H9 (cell line): Measurements from ENCODE around the gene JAGN1. TPM values are rescaled to one million over a fixed set of nuclear protein-coding genes. Genes with fewer than 3 reads are reported as not detected.

ENCODE experiments used
- DNase-seq: peaks from one replicate; pipeline ENCODE4 v3.0.0-alpha.2; 2017
- H2AFZ ChIP-seq: one replicate; pipeline ENCODE4 v1.6.1; 2013; ENCODE audit warnings: mild to moderate bottlenecking, low read length, control low read depth, moderate library complexity
- H2AK5ac ChIP-seq: 2 replicates; pipeline ENCODE4 v1.6.1; 2013; ENCODE audit warnings: low read length, control low read depth, mixed read lengths; ENCODE audit not compliant: insufficient read length
- H2BK120ac ChIP-seq: one replicate; pipeline ENCODE4 v1.6.1; 2013; ENCODE audit warnings: low read depth, mild to moderate bottlenecking, low read length, control low read depth, inconsistent platforms; ENCODE audit not compliant: poor library complexity, severe bottlenecking
- H2BK12ac ChIP-seq: 2 replicates; pipeline ENCODE4 v1.6.1; 2013; ENCODE audit warnings: low read length, control low read depth, mixed read lengths, low read depth; ENCODE audit not compliant: insufficient read length
- H2BK15ac ChIP-seq: 2 replicates; pipeline ENCODE4 v1.6.1; 2013; ENCODE audit warnings: low read depth, low read length, control low read depth
- H2BK20ac ChIP-seq: one replicate; pipeline ENCODE4 v1.6.1; 2013; ENCODE audit warnings: low read depth, mild to moderate bottlenecking, low read length, control low read depth, inconsistent platforms; ENCODE audit not compliant: poor library complexity, severe bottlenecking
- H2BK5ac ChIP-seq: 2 replicates; pipeline ENCODE4 v1.6.1; 2013; ENCODE audit warnings: low read length, control low read depth, mixed read lengths; ENCODE audit not compliant: insufficient read length
- H3K14ac ChIP-seq: 2 replicates; pipeline ENCODE4 v1.6.1; 2013; ENCODE audit warnings: low read length, control low read depth; ENCODE audit not compliant: insufficient read depth
- H3K18ac ChIP-seq: 2 replicates; pipeline ENCODE4 v1.6.1; 2013; ENCODE audit warnings: low read depth, mild to moderate bottlenecking, mixed read lengths, low read length, control low read depth; ENCODE audit not compliant: insufficient read length
- H3K23ac ChIP-seq: 2 replicates; pipeline ENCODE4 v1.6.1; 2013; ENCODE audit warnings: low read length, control low read depth, mixed read lengths, low read depth; ENCODE audit not compliant: insufficient read length
- H3K23me2 ChIP-seq: 2 replicates; pipeline ENCODE4 v1.6.1; 2013; ENCODE audit warnings: low read depth, mild to moderate bottlenecking, mixed read lengths, low read length, control low read depth; ENCODE audit not compliant: insufficient read length, poor library complexity, severe bottlenecking
- H3K27ac ChIP-seq: 2 replicates; pipeline ENCODE4 v1.5.1; 2013; ENCODE audit warnings: low read length, control low read depth, mixed read lengths, low read depth; ENCODE audit not compliant: insufficient read length
- H3K27me3 ChIP-seq: 2 replicates; pipeline ENCODE4 v1.6.1; 2013; ENCODE audit warnings: low read length, control low read depth, inconsistent platforms; ENCODE audit not compliant: insufficient read depth
- H3K4ac ChIP-seq: 2 replicates; pipeline ENCODE4 v1.6.1; 2013; ENCODE audit warnings: low read depth, mild to moderate bottlenecking, control low read depth, inconsistent platforms, low read length, moderate library complexity
- H3K4me1 ChIP-seq: 2 replicates; pipeline ENCODE4 v1.6.1; 2013; ENCODE audit warnings: low read length, control low read depth, inconsistent platforms; ENCODE audit not compliant: insufficient read depth
- H3K4me2 ChIP-seq: 2 replicates; pipeline ENCODE4 v1.6.1; 2013; ENCODE audit warnings: low read length, control low read depth, mixed read lengths; ENCODE audit not compliant: insufficient read length, insufficient read depth
- H3K56ac ChIP-seq: 2 replicates; pipeline ENCODE4 v1.6.1; 2013; ENCODE audit warnings: low read depth, mild to moderate bottlenecking, mixed read lengths, low read length, control low read depth; ENCODE audit not compliant: insufficient read length
- H3K79me1 ChIP-seq: 2 replicates; pipeline ENCODE4 v1.6.1; 2013; ENCODE audit warnings: low read depth, mild to moderate bottlenecking, moderate library complexity, low read length, control low read depth, inconsistent platforms; ENCODE audit not compliant: insufficient read depth, poor library complexity, severe bottlenecking
- H3K79me2 ChIP-seq: 2 replicates; pipeline ENCODE4 v1.6.1; 2013; ENCODE audit warnings: low read length, control low read depth, inconsistent platforms; ENCODE audit not compliant: insufficient read depth
- H3K9ac ChIP-seq: 2 replicates; pipeline ENCODE4 v1.6.1; 2013; ENCODE audit warnings: low read length, control low read depth, mixed read lengths; ENCODE audit not compliant: insufficient read length; ENCODE audit errors: extremely low read depth
- H3K9me3 ChIP-seq: one replicate; pipeline ENCODE4 v1.6.1; 2013; ENCODE audit warnings: low read depth, low read length, inconsistent platforms; ENCODE audit not compliant: control insufficient read depth
- H3T11ph ChIP-seq: one replicate; pipeline ENCODE4 v1.6.1; 2013; ENCODE audit warnings: mild to moderate bottlenecking, low read length, control low read depth, inconsistent platforms
- H4K20me1 ChIP-seq: one replicate; pipeline ENCODE4 v1.6.1; 2013; ENCODE audit not compliant: control insufficient read depth, insufficient read length, insufficient read depth
- H4K5ac ChIP-seq: 2 replicates; pipeline ENCODE4 v1.6.1; 2013; ENCODE audit warnings: low read depth, mild to moderate bottlenecking, mixed read lengths, low read length, control low read depth; ENCODE audit not compliant: insufficient read length
- H4K8ac ChIP-seq: replicated peaks from 2 replicates; pipeline ENCODE4 v1.6.1; 2013; ENCODE audit warnings: low read length, control low read depth, mixed read lengths, low read depth; ENCODE audit not compliant: insufficient read length
- H4K91ac ChIP-seq: 2 replicates; pipeline ENCODE4 v1.6.1; 2013; ENCODE audit warnings: low read depth, mild to moderate bottlenecking, moderate library complexity, mixed read lengths, low read length, control low read depth; ENCODE audit not compliant: insufficient read length
- H3K27ac Mint-ChIP-seq, 3 experiments: 2 replicates in 2 of 3; 3 replicates in 1 of 3; pipeline ENCODE4 v1.8.0; 2020 to 2021; ENCODE audit warnings: mixed read lengths in 3 of 3, mild to moderate bottlenecking in 1 of 3, moderate library complexity in 1 of 3
- H3K27me3 Mint-ChIP-seq: 2 replicates; pipeline ENCODE4 v1.8.0; 2021; ENCODE audit warnings: low read depth, mild to moderate bottlenecking, moderate library complexity, mixed read lengths
- H3K36me3 Mint-ChIP-seq, 3 experiments: 2 replicates in 2 of 3; 3 replicates in 1 of 3; pipeline ENCODE4 v1.8.0; 2020 to 2021; ENCODE audit warnings: low read depth in 3 of 3, mixed read lengths in 3 of 3; ENCODE audit not compliant: insufficient read depth in 1 of 3
- H3K4me1 Mint-ChIP-seq, 2 experiments: 2 replicates each; pipeline ENCODE4 v1.8.0; 2020; ENCODE audit warnings: mixed read lengths in 2 of 2
- H3K4me3 Mint-ChIP-seq, 2 experiments: 2 replicates in 1 of 2; 3 replicates in 1 of 2; pipeline ENCODE4 v1.8.0; 2020 to 2021; ENCODE audit warnings: mild to moderate bottlenecking in 2 of 2, mixed read lengths in 2 of 2, moderate library complexity in 1 of 2
- H3K9me3 Mint-ChIP-seq, 2 experiments: 2 replicates in 1 of 2; 3 replicates in 1 of 2; pipeline ENCODE4 v1.8.0; 2020; ENCODE audit warnings: mild to moderate bottlenecking in 2 of 2, mixed read lengths in 2 of 2, moderate library complexity in 1 of 2
- CTCF ChIP-seq: fragments of 200-600 bp; sonication (generic); conservative IDR thresholded peaks from 3 replicates; pipeline ENCODE4 v1.8.0; 2021; ENCODE audit warnings: antibody characterized with exemption, mild to moderate bottlenecking
- WGBS: extraction: QIAGEN DNeasy Blood & Tissue Kit; methylation state at CpG from one replicate; pipeline ENCODE4 v1.1.7; 2013; ENCODE audit warnings: missing lambda C conversion rate, low lambda C conversion rate, mixed read lengths; ENCODE audit not compliant: insufficient read length; ENCODE audit errors: extremely low coverage; 5-methylcytosine and 5-hydroxymethylcytosine counted together
- total RNA-seq: library from RNA; stranded (reverse); gene quantifications from 2 replicates; pipeline ENCODE4 v1.2.1, GENCODE V29; 2021

JAGN1 gene
- total RNA-seq, 1 experiment from 2014 or later: 33.5 TPM

GRCh38 chr3:9918261-9919038 lies 28.0 kb downstream of the JAGN1 start:
- no peak overlapping the region for H3K4me2 ChIP-seq

More at GRCh38 chr3:9918261-9919038, 28.0 kb downstream of the JAGN1 start:
- Histone ChIP-seq H3K23me2 (peaks cover 15% of the 10 kb centered on the region), H3K79me2 (no peaks in the 10 kb centered on the region), H3K9me3 (no peaks in the 10 kb centered on the region), H2BK5ac (no peak overlapping the region), H3T11ph (no peak overlapping the region), H3K4me1 (peaks cover 4% of the 10 kb centered on the region; the same call in 1 of the 2 replicates), H3K27me3 (no peaks in the 10 kb centered on the region; the same call in 1 of the 2 replicates), H2BK120ac (no peak overlapping the region), H3K56ac (no peak overlapping the region), H4K20me1 (no peaks in the 10 kb centered on the region), H4K5ac (no peak overlapping the region), H2BK15ac (no peak overlapping the region), H2BK20ac (no peak overlapping the region), H3K14ac (no peak overlapping the region), H4K91ac (no peak overlapping the region), H3K27ac (no peak overlapping the region), H2AFZ (no peak overlapping the region), H2AK5ac (no peak overlapping the region), H2BK12ac (no peak overlapping the region), H3K79me1 (no peaks in the 10 kb centered on the region), H3K4ac (no peak overlapping the region), H3K23ac (no peak overlapping the region), H3K18ac (no peak overlapping the region), H3K9ac (no peak overlapping the region), H4K8ac (no peak overlapping the region)
- TF ChIP-seq CTCF: no peak
- no CpG with 5 or more reads among the region's 8 CpGs for WGBS
- H3K36me3 Mint-ChIP-seq: no peaks in the 10 kb centered on the region
- no peak for DNase-seq
- peaks cover 15% of the 10 kb centered on the region for H3K27me3 Mint-ChIP-seq
- no peaks in the 10 kb centered on the region for H3K9me3 Mint-ChIP-seq
- H3K4me1 Mint-ChIP-seq: peaks cover 15 to 27% of the 10 kb centered on the region in 2 experiments
- H3K4me3 Mint-ChIP-seq: no peak overlapping the region
- H3K27ac Mint-ChIP-seq: no peak overlapping the region
